NCI-H510A (cell line): ENCODE data around the gene CCNT2.
"Not testable (repeated sequence)": the region's sequence is repeated elsewhere in the genome, so short reads cannot be mapped to it uniquely, and the experiment has no call there.

Source experiments
- DNase-seq: peaks from one replicate; lab custom pipeline; 2025; lab: John Stamatoyannopoulos, UW

Gene CCNT2

DNA sequence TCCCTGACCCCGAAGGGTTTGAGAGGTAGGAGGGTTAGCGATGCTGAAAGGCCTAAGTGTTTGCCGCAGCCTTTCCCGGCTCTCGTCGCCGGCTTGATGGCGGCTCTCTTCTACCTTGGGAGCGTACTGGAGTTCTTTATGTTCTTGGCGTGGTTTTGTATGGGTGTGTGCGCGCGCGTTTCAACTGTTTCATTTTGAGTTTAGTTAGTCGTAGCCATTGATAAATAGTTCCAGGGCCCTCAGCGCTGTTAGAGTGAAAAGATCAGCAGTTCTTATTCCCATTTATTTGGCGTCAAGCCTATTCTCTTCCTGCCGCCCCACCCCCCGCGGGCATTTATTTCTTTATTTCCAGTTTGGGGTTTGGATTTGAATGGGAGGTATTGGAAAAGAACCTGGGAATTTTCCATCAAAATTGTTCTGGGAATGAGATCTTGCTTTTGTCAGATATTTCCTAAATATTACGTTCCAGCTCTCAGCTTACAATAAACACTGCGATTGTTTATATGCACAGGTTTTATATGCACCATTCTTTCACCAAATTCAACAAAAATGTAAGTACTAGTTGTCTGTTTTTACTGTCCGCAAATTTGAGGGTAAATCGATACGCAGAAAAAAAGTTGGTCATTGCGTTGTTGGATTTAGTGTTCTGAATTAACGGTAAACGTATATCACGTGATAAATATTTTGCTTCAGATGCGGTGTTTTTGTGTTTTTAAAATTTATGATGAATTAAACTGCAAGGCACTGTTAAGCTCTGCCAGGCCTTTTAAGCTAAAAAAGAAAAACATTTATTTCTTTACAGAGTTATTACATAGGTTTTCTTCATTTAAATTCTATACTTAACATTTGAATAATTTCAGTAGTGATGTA, 954 bp downstream of the CCNT2 start:
- peak; percentile 3 for DNase-seq

GRCh38 chr2:134924912-134925311, 6.3 kb downstream of the CCNT2 start:
- no peak for DNase-seq

DNA sequence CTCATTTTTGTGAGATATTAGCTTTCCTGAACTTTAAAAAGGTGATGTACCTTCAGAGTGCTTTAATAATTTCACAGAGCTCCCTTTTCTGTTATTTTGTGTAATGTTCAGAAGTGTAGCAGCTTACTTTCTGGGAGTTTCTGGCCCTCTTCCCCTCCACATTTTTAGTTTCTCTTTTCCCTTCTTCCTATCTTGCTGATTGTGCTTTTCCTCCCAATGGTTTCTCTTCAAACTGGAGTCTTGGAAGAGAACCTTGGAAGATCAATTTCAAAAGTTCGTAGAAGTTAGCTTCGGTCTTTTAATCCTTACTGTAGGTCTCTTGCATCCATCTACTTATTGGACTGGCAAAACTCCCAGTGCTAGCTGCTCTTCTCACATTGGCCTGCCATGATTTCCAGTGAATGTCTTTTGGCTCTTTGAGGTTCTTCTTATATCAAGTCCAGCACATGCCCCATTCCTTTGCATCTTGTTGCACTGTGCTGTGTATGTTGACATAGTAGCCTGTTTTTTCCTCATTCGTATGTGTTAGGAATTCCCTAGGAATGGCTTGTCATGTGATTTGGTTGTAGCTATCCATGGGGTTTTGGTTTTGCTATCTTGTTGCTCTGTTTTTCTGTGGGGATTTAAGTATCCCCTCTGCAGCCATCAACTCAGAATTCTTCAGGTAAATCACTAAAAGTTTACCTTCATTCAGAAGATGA, 7.8 kb downstream of the CCNT2 start:
- no peak for DNase-seq

DNA sequence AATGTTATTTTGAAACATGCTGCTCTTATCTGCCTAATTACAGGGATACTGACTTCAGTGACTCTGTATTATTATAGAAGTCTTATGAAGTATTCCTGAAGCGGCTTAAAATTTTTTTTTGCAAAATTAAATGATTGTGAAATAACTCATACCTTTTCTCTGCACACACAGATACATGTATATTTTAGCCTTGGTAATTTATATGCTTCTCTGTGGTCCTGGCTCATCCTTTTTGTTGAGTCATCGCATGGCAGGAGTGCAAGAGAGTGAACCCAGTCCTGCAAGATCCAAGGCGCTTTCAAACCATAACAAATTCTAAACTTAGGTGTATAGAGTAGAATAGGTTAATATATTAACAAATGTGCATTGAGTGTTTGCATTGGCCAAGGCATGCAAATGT, 8.6 kb downstream of the CCNT2 start:
- DNase-seq, result no peak

GRCh38 chr2:134932864-134933526, 14.4 kb downstream of the CCNT2 start:
- DNase-seq, result no peak

GRCh38 chr2:134933732-134934131, 15.1 kb downstream of the CCNT2 start:
- DNase-seq, result no peak

DNA sequence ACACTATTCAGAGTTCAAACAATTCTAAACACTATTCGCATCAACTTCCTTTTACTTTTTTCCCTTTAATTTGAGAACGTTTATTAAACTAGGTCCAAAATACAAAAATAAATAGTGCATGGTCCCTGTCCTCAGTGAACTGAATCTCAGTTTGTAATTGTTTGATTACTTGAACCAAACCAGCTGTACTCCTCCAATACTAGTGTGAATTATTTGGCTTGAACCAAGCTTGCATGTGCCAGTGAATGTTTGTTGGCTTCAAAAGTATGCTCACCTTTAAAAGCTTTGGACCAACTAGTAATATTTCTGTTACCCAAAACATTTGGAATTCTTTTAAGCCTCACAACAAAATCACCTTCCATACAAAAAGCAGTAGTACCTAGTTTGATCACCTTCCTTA, 15.5 kb downstream of the CCNT2 start:
- no peak for DNase-seq

DNA sequence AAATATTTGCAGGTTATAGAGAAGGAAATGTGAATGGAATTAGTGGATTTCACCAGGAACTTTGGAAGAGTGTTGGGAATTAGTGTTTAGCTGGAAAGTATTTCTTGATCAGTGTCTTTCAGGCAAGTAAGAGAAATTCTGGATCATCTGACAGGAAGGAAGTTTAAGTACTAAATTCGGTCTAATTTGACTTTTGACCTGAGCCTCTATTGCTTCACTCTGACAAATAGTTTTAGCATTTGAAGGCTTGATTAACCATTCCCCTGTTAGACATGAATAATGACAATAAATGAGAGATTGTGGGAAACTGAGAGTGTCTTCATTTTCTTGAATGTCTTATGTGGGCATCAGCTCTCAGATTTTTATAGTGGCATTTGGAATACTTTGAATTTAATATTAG, 16.0 kb downstream of the CCNT2 start:
- DNase-seq, result no peak

DNA sequence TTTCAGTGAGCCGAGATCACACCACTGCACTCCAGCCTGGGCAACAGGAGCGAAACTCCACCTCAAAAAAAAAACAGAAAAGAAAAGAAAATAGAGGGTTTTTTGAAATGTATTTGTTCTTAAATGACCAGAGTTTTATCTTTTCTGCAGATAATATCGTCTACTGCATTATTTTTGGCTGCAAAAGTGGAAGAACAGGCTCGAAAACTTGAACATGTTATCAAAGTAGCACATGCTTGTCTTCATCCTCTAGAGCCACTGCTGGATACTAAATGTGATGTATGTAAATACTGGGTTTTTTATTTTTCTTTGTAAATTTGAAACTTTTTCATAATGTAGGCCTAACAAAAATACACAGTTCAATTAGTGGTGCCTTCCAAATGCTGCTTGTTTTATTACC, 18.1 kb downstream of the CCNT2 start:
- DNase-seq, result no peak

- DNase-seq, result no peak
Measured at GRCh38 chr2:134943540-134943939, 24.9 kb downstream of the CCNT2 start.

GRCh38 chr2:134944975-134945374, 26.4 kb downstream of the CCNT2 start:
- DNase-seq, result no peak

- DNase-seq, result no peak
Measured at GRCh38 chr2:134946073-134946472, 27.5 kb downstream of the CCNT2 start.

DNA sequence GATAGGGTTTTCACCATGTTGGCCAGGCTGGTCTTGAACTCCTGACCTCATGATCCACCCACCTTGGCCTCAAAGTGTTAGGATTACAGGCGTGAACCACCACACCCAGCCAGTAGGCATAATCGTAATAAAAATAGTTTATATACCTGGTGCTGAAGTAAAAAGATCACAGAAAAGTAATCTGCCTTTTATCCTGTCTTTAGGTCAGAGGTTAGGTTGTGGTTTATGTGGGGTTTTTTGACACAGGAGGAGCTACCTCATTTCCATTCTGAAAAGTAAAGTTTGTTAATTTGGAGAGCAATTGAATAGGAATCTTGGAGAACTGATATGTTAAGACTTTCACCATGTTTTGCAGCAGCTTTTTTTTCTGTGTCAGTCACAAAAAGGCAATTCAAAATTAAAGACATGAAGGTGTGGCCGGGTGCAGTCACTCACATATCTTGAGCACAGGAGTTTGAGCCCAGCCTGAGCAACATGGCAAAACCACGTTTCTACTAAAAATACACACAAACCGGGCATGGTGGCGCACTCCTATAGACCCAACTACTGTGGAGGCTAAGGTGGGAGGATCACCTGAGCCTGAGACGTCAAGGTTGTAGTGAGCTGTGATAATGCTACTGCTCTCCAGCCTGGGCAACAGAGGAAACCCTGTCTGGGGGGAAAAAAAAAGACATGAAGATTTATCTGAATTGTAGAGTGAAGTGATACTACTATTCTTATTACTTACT, 31.5 kb downstream of the CCNT2 start:
- DNase-seq, result no peak

- no peak for DNase-seq
Measured at GRCh38 chr2:134950886-134951285, 32.3 kb downstream of the CCNT2 start.

DNA sequence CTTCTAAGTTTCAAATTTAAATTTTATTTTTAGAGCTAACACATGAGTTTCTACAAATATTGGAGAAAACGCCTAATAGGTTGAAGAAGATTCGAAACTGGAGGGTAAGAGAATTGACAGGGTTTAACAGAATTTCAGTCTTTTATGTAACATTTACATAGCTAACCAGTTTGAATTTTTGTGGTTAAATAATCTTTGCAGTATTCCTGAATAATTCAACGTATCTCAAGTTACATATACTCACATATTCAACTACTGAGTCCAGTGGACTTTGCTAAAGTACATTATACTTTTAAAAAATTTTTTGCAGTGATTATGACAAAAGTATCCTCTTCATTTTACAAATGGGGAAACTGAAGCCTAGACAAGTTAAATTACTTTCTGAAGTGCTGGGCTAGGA, 34.0 kb downstream of the CCNT2 start:
- no peak for DNase-seq

- DNase-seq, result no peak
Measured at GRCh38 chr2:134954065-134954464, 35.4 kb downstream of the CCNT2 start.

DNA sequence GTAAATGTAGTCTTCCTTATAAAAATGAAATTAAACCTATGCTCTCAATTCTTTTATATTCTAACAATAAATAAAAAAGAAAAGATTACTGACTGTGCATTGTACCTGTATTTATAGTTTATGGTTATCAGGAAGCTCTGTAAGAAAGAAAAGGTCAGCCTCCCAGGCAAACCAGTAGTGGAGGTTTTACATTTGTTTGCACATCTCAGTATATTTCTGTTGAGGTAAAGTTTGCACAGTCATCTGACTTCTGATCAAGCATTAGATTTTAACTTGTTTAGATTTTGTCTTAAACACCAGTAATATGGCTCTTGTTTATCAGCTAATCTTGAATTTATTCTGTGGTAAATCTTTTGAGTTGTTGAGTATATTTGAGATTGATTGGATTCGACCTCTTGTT, 37.1 kb downstream of the CCNT2 start:
- DNase-seq, result no peak

- no peak for DNase-seq
Measured at GRCh38 chr2:134957477-134957876, 38.9 kb downstream of the CCNT2 start.

DNA sequence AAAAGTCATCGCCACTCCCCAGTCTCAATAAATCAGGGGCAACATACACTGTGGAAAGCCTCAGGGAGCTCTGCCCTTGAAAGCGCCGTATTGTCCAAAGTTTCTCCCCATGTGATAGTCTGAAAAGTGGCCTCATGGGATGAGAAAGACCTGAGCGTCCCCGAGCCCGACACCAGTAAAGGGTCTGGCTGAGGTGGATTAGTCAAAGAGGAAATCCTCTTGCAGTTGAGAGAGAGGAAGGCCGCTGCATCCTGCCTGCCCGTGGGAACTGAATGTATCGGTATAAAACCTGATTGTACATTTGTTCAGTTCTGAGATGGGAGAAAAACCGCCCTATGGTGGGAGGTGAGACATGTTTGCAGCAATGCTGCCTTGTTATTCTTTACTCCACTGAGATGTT, 48.5 kb downstream of the CCNT2 start:
- DNase-seq, result not testable (repeated sequence)

DNA sequence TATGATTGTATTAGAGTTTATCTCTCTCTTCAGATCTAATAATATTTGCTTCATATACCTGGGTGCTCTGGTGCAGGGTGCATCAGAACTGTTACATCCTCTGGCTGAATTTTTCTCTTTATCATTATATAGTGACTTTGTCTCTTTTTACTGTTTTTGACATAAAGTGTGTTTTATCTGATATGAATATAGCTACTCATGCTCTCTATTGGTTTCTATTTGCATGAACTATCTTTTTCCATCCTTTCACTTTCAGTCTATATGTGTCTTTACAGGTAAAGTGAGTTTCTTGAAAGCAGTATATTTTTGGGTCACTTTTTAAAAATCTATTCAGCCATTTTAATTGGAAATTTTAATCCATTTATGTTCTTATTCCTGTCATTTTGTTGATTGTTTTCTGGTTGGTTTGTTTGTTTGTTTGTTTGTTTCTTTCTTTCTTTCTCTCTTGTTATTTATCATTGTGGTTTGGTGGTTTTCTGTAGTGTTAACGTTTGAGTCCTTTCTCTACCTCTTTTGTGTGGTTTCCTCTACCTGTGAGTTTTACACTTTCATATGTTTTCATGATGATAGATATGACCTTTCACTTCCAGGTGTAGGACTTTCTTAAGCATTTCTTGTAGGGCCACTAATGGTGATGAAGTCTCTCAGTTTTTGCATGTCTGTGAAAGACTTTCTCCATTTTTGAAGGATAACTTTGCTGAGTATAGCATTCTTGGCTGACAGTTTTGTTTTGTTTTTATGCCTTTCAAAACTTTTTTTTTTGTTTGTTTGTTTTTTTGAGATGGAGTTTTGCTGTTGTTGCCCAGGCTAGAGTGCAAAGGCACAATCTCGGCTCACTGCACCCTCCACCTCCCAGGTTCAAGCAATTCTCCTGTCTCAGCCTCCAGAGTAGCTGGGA, 54.9 kb downstream of the CCNT2 start:
- DNase-seq, result no peak

DNA sequence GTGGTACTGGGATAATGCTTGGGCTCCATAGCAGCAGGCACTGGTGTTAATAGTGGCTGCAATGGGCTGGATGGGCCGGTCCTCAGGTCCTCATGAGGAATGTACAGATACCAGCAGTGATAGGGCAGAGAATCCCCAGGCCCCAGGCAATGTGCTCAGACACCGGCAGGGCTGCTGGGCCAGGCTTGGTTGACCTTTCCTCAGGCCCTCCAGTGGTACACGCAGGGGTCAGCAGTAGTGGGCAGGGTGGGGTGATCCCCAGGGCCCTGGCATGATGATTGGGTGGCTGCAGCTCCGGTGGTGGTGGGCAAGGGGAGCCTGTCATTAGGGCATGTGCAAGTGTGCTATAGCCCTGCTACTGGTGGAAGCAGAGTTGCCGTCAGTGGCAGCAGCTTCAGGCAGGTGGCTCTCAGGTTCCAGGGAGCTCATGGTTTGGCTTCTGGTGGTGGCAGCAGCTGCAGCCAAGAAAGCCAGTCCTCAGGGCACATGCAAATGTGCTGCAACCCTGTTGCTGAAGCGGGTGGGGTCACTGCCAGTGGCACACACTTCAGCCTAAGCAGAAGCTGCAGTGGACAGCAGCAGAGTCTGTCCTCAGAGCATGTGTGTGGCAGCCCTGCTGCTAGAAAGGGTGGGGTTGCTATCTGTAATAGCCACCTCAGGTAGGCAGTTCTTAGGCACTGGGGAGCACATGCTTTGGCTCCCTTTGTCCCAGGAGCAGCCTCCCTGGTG, 56.8 kb downstream of the CCNT2 start:
- no peak for DNase-seq
